GM21717 (cell line): ENCODE data around the gene PITPNC1.
"Not testable (repeated sequence)": the region's sequence is repeated elsewhere in the genome, so short reads cannot be mapped to it uniquely, and the experiment has no call there.

Experiments used
- ATAC-seq: cut with Tn5 transposase; IDR thresholded peaks from one replicate; pipeline ENCODE4 v1.9.1; 2021; ENCODE audit warnings: mild to moderate bottlenecking, moderate library complexity; ENCODE audit not compliant: unreplicated experiment

Gene PITPNC1

DNA sequence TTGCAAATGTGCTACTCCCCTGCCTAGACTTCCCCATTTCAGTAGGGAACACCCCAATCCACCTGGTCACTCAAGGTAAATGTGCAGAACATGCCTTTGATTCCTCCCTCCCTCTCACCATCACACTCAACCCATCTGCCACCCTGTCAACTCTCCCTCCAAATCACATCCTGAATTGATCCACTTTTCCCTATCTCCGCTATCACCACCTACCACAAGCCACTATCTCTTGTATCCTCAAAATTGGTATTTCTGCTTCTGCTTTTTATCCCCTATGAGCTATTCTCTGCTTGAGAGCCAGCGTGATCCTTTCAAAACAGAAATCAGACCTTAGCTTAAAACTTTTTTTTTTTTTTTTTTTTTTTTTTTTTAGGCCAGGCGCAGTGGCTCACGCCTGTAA is 335.3 kb downstream of the PITPNC1 start:
- ATAC-seq = no peak

DNA sequence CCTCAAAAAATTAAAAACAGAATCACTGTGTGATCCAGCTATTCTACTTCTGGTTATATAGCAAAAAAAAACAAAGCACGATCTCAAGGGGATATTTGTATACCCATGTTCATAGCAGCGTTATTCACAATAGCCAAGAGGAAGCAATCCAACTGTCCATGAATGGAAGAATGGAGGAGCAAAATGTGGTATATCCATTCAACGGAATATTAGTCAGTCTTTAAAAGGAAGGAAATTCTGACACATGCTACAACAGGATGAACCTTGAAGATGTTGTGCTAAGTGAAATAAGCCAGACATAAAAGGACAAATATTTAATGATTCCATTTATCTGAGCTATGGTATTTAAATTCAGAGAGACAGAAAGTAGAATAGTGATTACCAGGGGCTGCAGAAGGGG is 336.1 kb downstream of the PITPNC1 start:
- ATAC-seq = no peak

DNA sequence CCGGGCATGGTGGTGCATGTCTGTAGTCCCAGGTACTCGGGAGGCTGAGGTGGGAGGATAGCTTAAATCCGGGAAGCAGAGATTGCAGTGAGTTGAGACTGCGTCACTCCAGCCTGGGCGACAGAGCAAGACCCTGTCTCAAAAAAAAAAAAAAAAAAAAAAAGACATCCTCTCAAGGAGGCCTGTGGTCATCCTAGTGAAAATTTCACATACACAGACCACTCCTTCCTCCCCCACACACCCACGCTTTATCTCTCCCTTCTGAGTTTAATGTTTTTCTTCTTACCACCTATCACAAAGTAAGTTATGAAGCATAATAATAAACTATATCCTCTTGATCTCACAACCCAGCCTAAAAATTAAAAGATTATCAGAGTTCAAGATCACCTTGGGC is 339.3 kb downstream of the PITPNC1 start:
- no peak for ATAC-seq

DNA sequence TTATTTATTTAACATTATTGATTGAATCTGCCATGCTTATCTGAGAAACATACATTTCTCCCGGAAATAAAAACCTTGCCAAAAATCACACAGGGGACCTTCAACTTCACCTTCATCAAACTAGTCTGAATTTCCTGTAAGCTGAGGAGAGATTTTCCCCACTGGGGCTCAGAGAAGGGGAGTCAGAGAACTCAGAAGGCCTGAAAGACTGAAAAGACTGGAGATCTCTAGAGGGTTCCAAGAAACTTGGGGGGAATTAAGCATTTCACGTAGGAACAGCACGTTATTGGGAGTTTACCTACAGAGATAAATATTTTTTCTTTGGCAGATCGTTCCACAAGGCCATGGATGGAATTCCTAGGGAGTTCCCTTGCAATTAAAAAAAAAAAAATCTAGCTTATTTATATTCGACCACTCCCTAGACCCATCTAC is 340.1 kb downstream of the PITPNC1 start:
- ATAC-seq = no peak

DNA sequence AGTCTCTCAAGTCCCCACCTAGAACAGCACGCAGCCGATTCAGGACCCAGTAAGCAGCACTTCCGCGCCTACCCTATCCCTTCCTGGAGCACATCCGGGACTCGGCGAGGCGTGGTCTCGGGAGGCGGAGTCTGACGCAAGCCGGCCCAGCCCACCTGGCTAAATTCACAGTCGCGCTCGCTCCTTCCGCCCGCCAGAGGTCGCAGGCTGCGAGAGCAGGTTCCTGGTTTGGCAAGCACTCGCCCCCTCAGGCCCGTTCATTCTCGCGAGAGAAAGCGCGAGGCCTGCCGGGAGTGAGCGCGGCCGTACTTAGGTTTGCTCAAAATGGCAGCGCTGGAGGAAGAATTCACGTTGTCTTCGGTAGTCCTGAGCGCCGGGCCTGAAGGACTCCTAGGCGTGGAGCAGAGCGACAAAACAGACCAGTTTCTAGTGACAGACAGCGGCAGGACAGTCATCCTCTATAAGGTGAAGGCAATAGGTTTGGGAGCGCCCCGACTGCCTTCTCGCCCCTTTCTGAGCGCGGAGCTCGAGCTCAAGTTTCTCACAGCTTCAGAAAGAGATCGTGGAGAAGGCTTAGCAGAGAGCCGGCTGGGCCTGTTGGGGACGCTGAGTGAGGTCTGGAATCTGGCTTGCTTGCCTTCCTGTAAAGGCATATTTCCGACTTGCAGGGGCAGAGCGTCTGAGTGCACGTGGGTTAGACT is 340.7 kb downstream of the PITPNC1 start, which contains the start of gene NOL11:
Gene NOL11, plus strand, starts transcription at position 313 of the 701 bp plus-strand sequence. Its CDS starts 12 bp downstream, at position 325.
- ATAC-seq = peak; percentile 97

DNA sequence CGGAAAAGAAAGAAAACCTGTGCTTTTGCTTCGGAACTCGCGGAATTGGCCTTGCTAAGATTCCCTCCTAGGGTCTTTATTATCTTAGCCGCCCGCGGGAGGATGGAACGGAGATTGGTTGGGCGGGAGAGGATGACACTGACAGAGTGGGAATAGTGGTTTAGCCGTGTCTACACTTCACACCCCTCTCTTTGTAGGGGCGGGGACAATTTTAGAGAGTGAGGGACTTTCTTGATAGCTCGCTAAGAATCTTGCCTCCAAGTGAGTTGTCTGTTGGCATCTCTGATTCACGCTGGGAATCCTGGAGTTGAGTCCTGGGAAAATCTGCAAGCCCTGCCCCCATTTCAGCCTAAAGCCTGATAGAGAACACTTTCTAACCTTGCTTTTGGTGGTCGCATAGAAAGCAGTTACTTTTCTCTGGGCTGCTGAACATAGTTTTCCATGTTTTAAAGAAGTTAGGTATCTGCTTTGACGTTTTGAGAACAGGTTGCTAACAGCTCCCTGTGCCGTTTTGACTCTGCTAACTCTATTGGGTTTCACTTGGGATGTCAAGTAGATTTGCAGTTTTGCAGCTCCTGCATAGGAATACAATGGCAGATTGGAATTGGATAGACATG is 341.4 kb downstream of the PITPNC1 start:
- ATAC-seq = peak; percentile 11

DNA sequence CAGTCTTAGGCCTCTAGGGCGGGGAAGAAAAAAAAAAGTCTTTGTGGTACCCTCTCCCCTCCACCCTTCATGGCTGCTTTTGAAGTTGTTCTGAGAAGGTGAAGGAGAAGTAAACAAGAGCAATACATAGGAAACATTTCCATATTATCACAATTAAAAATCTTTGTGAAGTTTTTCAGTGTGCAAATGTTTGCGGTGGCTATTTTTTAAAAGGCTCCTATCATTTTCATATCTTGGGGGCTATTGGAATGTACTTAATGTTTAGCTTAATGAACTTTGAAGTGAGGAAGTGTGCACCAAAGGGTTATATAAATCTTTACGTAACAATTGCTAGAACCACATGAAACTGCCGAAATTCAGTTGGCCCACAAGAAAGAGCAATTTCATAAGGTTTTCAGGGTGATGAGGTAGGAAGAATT is 348.3 kb downstream of the PITPNC1 start:
- no peak for ATAC-seq

DNA sequence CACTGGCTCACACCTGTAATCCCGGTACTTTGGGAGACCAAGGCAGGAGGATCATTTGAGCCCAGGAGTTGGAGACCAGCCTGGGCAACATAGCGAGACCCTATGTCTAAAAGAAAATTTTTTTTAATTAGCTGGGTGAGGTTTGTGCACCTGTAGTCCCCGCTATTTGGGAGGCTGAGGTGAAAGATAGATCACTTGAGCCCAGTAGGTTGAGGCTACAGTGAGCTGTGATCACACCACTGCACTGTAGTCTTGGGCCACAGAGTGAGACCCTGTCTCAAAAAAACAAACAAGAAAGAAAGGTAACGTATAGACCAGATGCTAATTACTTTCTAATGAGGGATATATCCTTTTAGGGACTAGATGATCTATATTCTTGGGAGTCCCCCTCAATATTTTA is 348.7 kb downstream of the PITPNC1 start:
- no peak for ATAC-seq

DNA sequence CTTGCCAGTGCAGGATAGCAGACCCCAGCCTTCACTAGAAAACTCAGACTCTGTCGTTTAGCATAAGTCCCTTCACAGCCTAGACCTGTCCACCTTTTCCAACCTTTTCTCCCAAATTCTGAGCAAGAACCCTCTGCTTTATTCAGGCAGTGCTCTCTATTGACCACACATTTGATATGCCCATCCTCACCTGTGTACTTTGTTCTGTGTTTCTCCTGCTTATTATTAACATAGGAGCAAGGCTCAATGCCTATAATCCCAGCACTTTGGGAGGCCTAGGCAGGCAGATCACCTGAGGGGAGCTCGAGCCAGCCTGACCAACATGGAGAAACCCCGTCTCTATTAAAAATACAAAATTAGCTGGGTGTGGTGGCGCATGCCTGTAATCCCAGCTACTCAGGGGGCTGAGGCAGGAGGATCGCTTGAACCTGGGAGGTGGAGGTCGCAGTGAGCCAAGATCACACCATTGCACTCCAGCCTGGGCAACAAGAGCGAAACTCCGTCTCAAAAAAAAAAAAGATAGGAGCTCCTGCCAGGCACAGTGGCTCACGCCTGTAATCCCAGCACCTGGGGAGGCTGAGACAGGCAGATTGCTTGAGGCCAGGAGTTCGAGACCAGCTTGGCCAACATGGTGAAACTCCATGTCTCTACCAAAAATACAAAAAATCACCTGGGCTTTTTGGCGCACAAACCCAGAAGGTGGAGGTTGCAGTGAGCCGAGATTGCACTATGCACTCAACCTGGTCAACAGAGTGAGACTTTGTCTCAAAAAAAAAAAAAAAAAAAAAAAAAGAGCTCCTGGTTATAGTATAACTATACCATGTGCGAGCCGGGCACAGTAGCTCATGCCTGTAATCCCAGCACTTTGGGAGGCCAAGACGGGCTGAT is 350.3 kb downstream of the PITPNC1 start:
- not testable (repeated sequence) for ATAC-seq

DNA sequence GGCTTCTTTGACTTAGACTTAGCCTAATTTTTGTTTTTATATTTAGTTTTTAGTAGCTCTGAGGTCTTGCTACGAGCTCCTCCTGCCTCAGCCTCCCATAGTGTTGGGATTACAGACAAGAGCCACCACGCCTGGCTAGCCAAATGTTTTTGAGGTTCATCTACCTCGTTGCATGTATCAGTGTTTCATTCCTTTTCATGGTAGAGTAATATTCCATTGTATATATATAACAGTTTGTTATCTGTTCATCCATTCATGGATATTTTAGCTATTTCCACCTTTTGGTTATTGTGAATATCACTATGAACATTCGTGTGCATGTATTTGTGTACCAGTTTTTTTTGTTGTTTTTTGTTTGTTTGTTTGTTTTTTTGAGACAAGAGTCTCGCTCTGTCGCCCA is 352.8 kb downstream of the PITPNC1 start:
- no peak for ATAC-seq

DNA sequence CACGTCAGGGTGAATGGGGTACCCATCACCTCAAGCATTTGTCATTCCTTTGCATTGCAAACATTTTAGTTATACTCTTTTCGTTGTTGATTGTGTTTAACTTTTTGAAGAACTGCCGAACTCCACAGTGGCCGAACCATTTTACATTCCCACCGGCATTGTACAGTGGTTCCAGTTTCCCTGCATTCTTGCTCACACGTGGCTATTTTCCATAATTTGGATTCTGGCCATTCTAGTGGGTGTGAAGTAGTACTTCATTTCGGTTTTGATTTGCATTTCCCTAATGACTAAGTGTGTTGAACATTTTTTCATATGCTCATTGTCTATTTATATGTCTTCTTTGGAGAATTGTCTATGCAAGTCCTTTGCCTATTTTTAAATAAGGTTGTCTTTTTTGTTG is 353.6 kb downstream of the PITPNC1 start:
- ATAC-seq = no peak

DNA sequence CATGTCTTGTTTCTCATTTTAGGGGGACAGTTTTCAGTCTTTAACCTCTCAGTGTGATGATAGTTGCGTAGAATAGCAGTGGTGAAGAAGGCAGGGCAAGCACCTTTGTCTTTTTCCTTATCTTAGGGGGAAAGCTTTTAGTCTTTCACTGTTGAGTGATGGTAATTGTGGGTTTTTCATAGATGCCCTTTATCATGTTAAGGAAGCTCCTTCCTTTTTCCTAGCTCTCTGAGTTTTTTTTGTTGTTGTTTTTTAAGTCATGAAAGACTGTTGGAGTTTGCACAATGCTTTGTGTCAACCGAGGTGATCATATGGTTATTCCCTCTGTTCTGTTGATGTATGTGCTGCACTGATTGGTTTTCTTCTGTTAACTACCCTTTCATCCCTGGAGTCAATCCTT is 356.4 kb downstream of the PITPNC1 start:
- no peak for ATAC-seq

DNA sequence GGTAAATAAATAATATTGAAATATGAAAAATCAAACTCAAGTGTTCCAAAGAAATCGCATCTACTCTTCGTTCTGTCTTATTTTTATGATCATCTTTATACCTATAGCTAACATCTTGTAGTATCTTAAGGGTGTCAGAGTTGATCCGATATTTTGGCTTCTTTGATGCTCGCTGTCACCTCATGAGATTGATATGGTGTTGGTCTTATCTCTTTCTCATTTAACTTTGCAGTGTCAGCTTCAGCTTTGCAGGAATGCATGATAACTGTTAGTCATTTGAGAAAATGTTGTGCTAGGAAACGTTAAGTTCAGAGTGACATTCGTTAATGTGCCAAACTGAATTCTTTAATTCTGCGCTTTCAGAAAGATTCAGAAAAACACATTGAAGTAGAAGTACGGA is 360.1 kb downstream of the PITPNC1 start:
- no peak for ATAC-seq

DNA sequence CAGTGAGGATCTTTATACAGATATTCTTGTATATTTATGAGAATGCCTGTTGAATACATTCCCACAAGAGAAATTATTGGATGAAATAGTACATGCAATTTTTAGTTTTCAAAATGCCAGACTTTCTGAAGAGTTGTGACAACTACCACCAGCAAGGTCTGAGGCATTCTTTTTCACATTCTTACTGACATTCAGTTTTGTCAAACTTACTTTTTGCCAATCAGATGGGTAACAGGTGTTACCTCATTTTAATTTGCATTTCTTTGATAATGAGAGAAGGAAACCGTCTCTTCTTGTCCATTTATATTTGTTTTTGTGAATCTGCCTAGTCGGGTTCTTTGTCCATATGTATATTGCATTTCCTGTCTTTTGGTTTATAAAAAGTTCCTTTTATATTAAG is 364.9 kb downstream of the PITPNC1 start:
- ATAC-seq = no peak
